ENCODE results near the gene CDH24.

GRCh38 chr14:23047034-23047634 is 10.2 kb downstream of the CDH24 start:
- TF ChIP-seq, protein P1, sequence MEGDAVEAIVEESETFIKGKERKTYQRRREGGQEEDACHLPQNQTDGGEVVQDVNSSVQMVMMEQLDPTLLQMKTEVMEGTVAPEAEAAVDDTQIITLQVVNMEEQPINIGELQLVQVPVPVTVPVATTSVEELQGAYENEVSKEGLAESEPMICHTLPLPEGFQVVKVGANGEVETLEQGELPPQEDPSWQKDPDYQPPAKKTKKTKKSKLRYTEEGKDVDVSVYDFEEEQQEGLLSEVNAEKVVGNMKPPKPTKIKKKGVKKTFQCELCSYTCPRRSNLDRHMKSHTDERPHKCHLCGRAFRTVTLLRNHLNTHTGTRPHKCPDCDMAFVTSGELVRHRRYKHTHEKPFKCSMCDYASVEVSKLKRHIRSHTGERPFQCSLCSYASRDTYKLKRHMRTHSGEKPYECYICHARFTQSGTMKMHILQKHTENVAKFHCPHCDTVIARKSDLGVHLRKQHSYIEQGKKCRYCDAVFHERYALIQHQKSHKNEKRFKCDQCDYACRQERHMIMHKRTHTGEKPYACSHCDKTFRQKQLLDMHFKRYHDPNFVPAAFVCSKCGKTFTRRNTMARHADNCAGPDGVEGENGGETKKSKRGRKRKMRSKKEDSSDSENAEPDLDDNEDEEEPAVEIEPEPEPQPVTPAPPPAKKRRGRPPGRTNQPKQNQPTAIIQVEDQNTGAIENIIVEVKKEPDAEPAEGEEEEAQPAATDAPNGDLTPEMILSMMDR (IDR thresholded peaks at IDR 0.05) = no peak
- TF ChIP-seq EP300 (IDR thresholded peaks at IDR 0.05) = no peak
